OCI-LY3 (cell line): ENCODE results near the gene CDKN1C.

Experiments
- CTCF ChIP-seq: fragments of 200-600, 300-600 bp; sonication (generic); IDR thresholded peaks from 2 replicates; pipeline ENCODE4 v1.5.1; 2014; ENCODE audit warnings: antibody characterized with exemption, low read length, low read depth
- EZH2phosphoT487 ChIP-seq: fragments of 200-600 bp; shearing (Covaris generic); IDR thresholded peaks from 2 replicates; pipeline ENCODE4 v1.6.1; 2018; ENCODE audit warnings: antibody characterized with exemption, mixed run types, low read depth

GRCh38 chr11:2928605-2929530, 43.3 kb upstream of the CDKN1C start, which contains the start of gene PHLDA2:
- TF ChIP-seq CTCF (no peak), EZH2phosphoT487 (no peak)
